Metanephros (tissue), 1 donor: Measurements from ENCODE around the gene ZSCAN20. TPM values are rescaled to one million over a fixed set of nuclear protein-coding genes. Genes with fewer than 3 reads are reported as not detected.

Experiments
- total RNA-seq: library from RNA; depleted of rRNA; stranded (reverse); fragments of >200 nt; gene quantifications from one replicate; pipeline ENCODE4 v1.2.3, GENCODE V29; 2014

ZSCAN20 gene
- 9.2 TPM for total RNA-seq

GRCh38 chr1:33472269-33472980 lies at the start of gene ZSCAN20:
Gene ZSCAN20, plus strand, starts transcription at chr1:33472645. Its CDS starts 6,644 bp downstream, at chr1:33479289.

GRCh38 chr1:33430692-33431593 lies 41.5 kb upstream of the ZSCAN20 start, which contains the start of gene PHC2:
Gene PHC2, minus strand, starts transcription at chr1:33431095. Its CDS starts 55,556 bp downstream, at chr1:33375539.

Other genes starting within 250 kb of the ZSCAN20 start
- 33.2 TPM for gene ZNF362, start 216.2 kb upstream of the ZSCAN20 start, total RNA-seq
- 0.53 TPM for gene A3GALT2, start 151.5 kb upstream of the ZSCAN20 start, total RNA-seq
- 111 TPM for gene PHC2, start 41.5 kb upstream of the ZSCAN20 start, total RNA-seq